Kidney (tissue), 14 donors: ENCODE results near the gene DENND5B. TPM values are rescaled to one million over a fixed set of nuclear protein-coding genes. Genes with fewer than 3 reads are reported as not detected.

Experiments
- DNase-seq, 5 donors: peaks; one replicate each; pipeline ENCODE4 v3.0.0-alpha.2; 2013 to 2020
- FAIRE-seq: peaks from 2 replicates; lab custom pipeline; 2012; peaks lifted over from hg19 to GRCh38; lab: Jason Lieb, UNC
- H3K27ac ChIP-seq, 2 donors: one replicate each; pipeline ENCODE4 v1.7.0; 2013; ENCODE audit warnings: low read depth in 2 of 2, low read length in 2 of 2, inconsistent platforms in 1 of 2
- H3K27me3 ChIP-seq: one replicate; pipeline ENCODE4 v1.7.1; 2013; ENCODE audit warnings: low read length, inconsistent platforms; ENCODE audit not compliant: control insufficient read depth, insufficient read depth
- H3K36me3 ChIP-seq, 3 donors: one replicate each; pipeline versions ENCODE4 v1.7.0 to v1.7.1; 2013; ENCODE audit warnings: low read length in 3 of 3, control low read depth in 1 of 3, inconsistent platforms in 1 of 3; ENCODE audit not compliant: insufficient read depth in 3 of 3, control insufficient read depth in 2 of 3
- H3K4me1 ChIP-seq, 3 donors: one replicate each; pipeline versions ENCODE4 v1.7.0 to v1.7.1; 2013; ENCODE audit warnings: low read length in 3 of 3, inconsistent platforms in 1 of 3, low read depth in 1 of 3; ENCODE audit not compliant: control insufficient read depth in 2 of 3, insufficient read depth in 2 of 3
- H3K4me3 ChIP-seq, 3 donors: one replicate each; pipeline versions ENCODE4 v1.7.0 to v1.8.1; 2013; ENCODE audit warnings: low read length in 3 of 3, control low read depth in 1 of 3, inconsistent platforms in 1 of 3
- H3K9ac ChIP-seq, 3 donors: one replicate each; pipeline versions ENCODE4 v1.7.0 to v1.7.1; 2013; ENCODE audit warnings: low read length in 3 of 3, control low read depth in 1 of 3, inconsistent platforms in 1 of 3
- H3K9me3 ChIP-seq, 3 donors: one replicate each; pipeline versions ENCODE4 v1.7.0 to v1.7.1; 2013; ENCODE audit warnings: low read length in 3 of 3, control low read depth in 1 of 3, inconsistent platforms in 1 of 3; ENCODE audit not compliant: control insufficient read depth in 2 of 3, insufficient read depth in 1 of 3
- intact Hi-C: fragments of 100-400 bp; cut with DNase I; formaldehyde crosslinking; loops from one replicate; pipeline ENCODE4 v1.11.1; 2022
- polyA plus RNA-seq: library from polyadenylated mRNA; stranded (reverse); fragments of 350-450 nt; fragmentation: Illumina TruSeq; extraction: RNeasy Lipid Tissue Mini Kit (QIAGEN cat#74804); gene quantifications from one replicate; pipeline ENCODE4 v1.2.3, GENCODE V29; 2014; ENCODE audit warnings: low read depth, low replicate concordance; ENCODE audit not compliant: insufficient read depth
- total RNA-seq: library from RNA; stranded (reverse); fragmentation: NEBNext Ultra II Directional; extraction: Animal tissue kit (Norgen Biotek cat#: 25700); gene quantifications from one replicate; pipeline ENCODE4 v1.2.1, GENCODE V29; 2021
- TF ChIP-seq, protein P1 (sequence below): IDR thresholded peaks from 3 replicates; pipeline ENCODE4 v1.5.1; 2012; ENCODE audit warnings: mild to moderate bottlenecking, moderate library complexity, borderline replicate concordance; ENCODE audit not compliant: insufficient read depth; ENCODE audit errors: extremely low read depth
- donor health status: control.
- donor health status: control.
- donor health status: control.
- donor health status: control.
- donor health status: control.
- donor health status: DM: yes; HTN: yes; CAD: no.
- donor health status: Normal renal cell carcinoma (clear cell type).

The DENND5B gene
- total and polyA plus RNA-seq, 2 donors from 2014 or later, result 2.9 to 14.1 TPM

GRCh38 chr12:31605531-31605930 is 14.6 kb upstream of the DENND5B start:
- no peak for FAIRE-seq
- H3K36me3 ChIP-seq, result no peaks in the 10 kb centered on the region
- no peaks in the 10 kb centered on the region for H3K4me1 ChIP-seq
- peaks cover 0 to 2% (median 0%) of the 10 kb centered on the region in 3 donors for H3K9me3 ChIP-seq
- no peak overlapping the region for H3K9ac ChIP-seq
- TF ChIP-seq, protein P1, sequence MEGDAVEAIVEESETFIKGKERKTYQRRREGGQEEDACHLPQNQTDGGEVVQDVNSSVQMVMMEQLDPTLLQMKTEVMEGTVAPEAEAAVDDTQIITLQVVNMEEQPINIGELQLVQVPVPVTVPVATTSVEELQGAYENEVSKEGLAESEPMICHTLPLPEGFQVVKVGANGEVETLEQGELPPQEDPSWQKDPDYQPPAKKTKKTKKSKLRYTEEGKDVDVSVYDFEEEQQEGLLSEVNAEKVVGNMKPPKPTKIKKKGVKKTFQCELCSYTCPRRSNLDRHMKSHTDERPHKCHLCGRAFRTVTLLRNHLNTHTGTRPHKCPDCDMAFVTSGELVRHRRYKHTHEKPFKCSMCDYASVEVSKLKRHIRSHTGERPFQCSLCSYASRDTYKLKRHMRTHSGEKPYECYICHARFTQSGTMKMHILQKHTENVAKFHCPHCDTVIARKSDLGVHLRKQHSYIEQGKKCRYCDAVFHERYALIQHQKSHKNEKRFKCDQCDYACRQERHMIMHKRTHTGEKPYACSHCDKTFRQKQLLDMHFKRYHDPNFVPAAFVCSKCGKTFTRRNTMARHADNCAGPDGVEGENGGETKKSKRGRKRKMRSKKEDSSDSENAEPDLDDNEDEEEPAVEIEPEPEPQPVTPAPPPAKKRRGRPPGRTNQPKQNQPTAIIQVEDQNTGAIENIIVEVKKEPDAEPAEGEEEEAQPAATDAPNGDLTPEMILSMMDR, result no peak
- no peaks in the 10 kb centered on the region for H3K27me3 ChIP-seq
- DNase-seq, result no peak
- H3K27ac ChIP-seq, result no peak overlapping the region
- H3K4me3 ChIP-seq, result no peak overlapping the region
- intact Hi-C loops, result no loop called here

DNA sequence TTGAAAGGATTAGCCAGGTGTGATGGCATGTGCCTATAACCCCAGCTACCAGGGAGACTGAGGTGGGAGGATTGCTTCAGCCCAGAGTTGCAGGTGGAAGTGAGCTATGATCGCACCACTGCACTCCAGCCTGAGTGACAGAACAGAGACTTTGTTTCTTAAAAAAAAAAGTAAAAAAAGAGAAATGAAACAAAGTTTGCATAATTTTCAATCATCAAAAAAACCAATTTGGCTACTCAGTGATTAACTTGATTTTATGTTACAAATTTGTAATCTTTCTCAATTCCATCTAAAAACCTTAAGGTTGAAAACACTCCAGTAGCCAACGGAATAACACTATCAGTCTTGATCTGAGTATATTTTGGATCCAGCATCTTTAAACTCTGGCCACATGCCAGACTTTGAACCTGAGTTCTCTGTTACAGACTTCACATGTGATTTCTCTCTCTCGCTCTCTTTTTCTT is 12.6 kb upstream of the DENND5B start:
- Histone ChIP-seq H3K9me3 (no peaks in the 10 kb centered on the region), H3K9ac (no peak overlapping the region), H3K4me1 (no peaks in the 10 kb centered on the region), H3K36me3 (no peaks in the 10 kb centered on the region), H3K27me3 (no peaks in the 10 kb centered on the region), H3K27ac (no peak overlapping the region), H3K4me3 (no peak overlapping the region)
- no peak for FAIRE-seq
- intact Hi-C loops, result no loop called here
- TF ChIP-seq, protein P1, result no peak
- DNase-seq, result no peak

GRCh38 chr12:31600750-31601149 is 9.8 kb upstream of the DENND5B start:
- H3K9me3 ChIP-seq, result no peaks in the 10 kb centered on the region
- H3K4me1 ChIP-seq, result no peaks in the 10 kb centered on the region
- no peak overlapping the region for H3K27ac ChIP-seq
- intact Hi-C loops, result no loop called here
- TF ChIP-seq, protein P1, result no peak
- H3K4me3 ChIP-seq, result no peak overlapping the region
- DNase-seq, result no peak
- H3K27me3 ChIP-seq, result no peaks in the 10 kb centered on the region
- no peak for FAIRE-seq
- H3K9ac ChIP-seq, result no peak overlapping the region
- no peaks in the 10 kb centered on the region for H3K36me3 ChIP-seq

GRCh38 chr12:31600252-31600651 is 9.3 kb upstream of the DENND5B start:
- FAIRE-seq (no peak), DNase-seq (no peak)
- H3K4me1 ChIP-seq, result no peaks in the 10 kb centered on the region
- H3K36me3 ChIP-seq, result no peaks in the 10 kb centered on the region
- no peak overlapping the region for H3K4me3 ChIP-seq
- H3K9me3 ChIP-seq, result no peaks in the 10 kb centered on the region
- no peaks in the 10 kb centered on the region for H3K27me3 ChIP-seq
- intact Hi-C loops, result no loop called here
- H3K9ac ChIP-seq, result no peak overlapping the region
- TF ChIP-seq, protein P1, result no peak
- H3K27ac ChIP-seq, result no peak overlapping the region
